Measurements from ENCODE around the gene RAB27A.
"Not testable (repeated sequence)": the region's sequence is repeated elsewhere in the genome, so short reads cannot be mapped to it uniquely, and the experiment has no call there.

Gene RAB27A

DNA sequence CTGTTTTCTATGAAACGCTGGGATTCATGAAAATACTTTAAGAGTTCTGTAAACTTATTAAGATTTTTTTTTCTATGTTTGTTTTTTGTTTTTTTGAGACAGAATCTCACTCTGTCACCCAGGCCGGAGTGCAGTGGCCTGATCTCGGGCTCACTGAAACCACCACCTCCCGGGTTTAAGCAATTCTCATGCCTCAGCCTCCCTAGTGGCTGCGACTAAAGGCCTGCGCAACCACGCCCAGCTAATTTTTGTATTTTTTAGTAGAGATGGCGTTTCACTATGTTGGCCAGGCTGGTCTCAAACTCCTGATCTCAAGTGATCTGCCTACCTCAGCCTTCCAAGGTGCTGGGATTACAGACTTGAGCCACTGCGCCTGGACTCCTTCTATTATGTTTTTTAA lies 39.7 kb downstream of the RAB27A start:
- not testable (repeated sequence) for DNase-seq

DNA sequence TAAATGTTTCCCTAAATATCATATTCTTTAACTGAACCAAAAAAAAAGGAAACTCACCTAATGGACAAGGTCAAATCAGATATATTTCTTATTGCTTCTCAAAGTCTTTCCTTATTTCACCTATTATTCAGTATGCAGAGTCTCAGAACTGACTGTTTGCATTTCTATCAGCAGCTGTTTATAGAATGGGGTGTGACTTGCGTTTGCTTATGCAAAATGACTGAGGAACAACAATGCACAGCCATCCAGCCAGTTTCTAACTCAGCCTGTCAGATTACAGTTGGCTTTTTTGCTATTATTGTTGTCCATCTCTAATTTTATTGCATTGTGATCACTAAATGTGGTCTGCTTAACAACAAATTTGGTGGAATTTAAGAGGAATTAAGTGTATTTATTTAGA lies 40.7 kb downstream of the RAB27A start:
- DNase-seq: no peak

DNA sequence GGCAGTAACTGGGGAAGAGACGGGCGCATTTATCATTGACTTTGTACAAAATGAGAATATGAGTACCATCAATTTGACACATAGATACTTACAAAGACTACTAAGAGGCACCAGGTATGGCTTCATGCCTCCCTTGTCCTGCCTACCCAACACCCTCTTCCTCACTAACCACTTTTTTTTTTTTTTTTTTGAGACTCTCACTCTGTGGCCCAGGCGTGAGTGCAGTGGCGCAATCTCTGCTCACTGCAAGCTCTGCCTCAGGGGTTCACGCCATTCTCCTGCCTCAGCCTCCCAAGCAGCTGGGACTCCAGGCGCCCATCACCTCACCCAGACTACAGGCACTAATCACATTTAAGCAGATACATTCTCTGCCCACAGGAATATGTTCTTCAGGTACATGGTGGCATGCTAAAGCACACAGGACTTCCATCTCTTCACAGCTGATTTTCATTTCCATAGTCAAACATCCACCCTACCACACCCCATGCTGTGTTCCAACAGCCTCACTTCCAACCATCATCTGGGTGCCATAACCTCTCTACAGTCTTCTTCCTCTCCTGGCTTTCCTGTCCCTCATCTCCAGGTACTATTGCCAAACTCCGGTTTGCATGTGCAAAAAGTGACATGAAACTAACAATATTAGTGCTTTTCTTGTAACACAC lies 41.7 kb downstream of the RAB27A start:
- no peak for DNase-seq

DNA sequence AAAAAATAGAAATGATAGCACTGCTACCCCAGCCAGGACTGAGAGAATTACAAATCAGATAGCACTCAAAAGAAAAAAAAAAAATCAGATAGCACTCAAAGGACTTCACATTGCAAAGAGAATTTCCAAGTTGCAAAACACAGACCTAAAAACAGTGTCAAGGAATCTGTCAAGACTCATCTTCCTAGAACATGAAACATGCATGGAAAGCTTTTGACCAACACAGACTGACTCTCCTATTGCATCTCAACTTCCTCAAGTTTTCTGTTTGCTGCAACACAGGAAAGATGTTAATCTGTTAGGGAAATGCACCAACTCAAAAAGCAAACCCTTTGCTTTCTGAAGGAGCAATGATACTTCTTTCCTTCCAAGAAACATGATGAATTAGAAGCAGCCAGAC lies 42.3 kb downstream of the RAB27A start:
- no peak for DNase-seq

DNA sequence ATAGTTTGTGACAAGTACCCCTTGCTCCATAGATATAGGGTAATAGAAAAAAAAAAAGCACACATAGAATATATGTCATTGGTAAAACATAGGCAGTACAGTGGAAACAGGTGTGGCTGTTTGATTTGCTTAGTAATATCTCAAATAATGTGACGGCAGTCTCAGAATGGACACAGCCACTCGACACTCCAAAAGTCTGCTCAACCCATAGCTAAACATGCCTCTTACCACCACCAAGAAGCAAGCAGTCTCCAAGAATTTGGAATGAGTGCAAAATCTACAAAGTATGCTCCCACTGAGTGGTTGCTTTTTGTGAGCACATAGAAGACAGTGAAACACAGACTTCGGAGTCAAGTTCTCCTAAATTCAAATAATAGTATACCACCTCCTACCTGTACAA lies 43.0 kb downstream of the RAB27A start:
- no peak for DNase-seq

DNA sequence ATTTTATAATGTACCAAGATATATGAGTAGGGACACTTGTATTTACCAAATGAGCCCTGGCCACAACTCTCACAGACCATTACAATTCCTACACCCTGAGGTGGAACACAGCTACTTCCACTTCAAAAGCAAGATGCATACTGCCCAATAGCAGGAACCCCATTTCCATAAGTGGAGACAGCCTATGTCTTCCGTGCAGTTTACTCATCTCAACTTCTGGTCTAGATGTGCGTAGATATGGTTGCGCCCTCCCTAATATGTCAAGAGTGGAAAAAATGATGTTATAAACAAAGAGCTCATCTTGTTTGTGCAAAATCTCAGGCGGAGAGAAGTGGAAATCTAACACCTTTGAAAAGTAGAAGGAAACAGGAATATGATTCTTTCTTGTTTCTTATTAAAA lies 44.6 kb downstream of the RAB27A start:
- DNase-seq: no peak

DNA sequence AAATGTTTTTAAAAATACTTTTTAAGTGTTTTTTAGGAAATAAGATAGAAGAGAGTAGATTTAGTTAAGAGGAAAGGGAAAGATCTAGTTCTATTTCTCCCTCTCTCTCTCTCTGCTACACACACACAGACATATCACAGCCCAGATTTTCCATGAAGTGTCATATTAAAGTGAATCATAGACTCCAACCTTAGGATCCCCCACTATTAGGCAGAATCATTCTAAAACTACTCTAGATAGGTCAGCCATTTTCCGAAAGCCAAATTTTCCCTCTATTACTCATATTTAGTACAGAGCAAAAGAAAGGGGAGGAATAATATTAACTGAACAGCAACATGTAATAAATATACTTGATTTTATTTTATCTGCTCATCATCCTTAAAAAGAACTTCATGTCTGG lies 47.7 kb downstream of the RAB27A start:
- DNase-seq: no peak

DNA sequence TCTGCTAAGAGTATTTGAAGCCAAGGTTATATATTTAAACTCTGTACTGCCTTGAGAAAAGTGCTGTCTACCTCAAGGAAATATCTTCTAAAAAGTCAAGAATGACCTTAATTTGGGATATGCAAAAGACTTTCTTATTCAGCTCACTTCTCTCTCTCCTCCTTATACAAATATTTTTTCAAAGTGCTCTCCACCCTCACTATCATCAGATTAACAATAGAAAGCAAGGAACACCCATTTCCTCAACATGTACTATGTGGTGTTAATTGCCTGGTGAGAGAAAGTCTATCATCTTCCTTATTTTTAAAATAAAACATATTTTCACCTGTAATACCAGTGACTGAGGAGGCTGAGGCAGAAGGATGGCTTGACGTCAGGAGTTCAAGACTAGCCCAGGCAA lies 48.4 kb downstream of the RAB27A start:
- DNase-seq: no peak

DNA sequence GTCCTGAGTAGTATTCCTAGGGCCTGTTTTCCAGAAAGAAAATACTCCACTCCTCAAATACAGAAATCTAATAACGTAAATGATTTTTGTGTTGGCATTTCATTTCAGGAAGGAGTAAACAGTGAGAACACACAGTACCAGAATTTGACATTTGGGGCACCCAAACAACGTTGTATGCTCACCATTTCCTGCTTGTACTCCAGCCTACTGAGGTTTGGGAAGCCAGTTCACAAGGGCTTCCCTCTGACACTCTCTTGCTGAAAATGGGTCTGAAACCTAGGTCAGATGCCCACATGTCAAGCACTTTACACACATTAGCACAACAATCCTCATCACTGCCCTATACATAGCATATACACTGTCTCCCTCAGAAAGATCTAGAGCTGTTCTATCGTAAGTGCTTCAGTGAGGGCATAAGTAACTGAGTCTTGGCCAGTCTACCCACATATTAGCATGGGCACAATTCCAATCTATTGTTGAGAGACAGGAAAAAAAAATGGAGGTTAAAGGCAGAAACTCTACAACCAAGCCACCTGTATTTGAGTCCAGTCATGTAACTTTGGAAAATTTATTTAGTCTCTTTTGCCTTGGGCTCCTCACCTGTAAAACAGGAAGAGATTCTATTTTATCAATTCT lies 49.4 kb downstream of the RAB27A start:
- no peak for DNase-seq

DNA sequence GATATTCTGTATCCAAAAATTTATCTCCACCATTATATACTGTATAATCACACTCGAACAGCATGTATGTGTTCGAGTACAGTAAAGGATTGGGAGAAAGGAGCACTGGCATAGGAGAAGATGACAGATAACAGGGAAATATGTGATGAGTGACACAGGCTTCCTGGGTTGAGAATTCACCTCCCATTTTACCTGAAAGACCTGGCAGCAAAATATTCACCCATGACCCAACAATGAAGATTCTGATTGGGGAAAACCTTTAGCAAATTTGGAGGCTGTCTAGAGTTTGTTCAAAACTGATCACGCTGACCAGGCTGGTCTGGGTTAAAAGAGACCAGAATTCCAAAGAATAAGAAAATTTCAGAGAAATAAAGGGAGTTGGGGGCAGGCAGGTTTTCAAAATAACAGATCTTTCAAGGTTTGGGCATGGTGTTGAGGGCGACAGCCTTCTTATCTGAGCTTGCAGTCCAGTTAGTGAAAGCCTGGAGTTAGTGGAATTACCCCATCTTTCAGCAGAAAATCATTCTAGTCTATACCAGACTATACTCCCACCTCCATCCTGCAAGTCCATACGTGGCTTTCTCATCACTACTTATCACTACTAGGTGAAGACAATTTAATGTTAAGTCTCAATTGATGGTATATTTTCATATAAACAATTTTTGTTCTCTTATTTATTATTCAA lies 50.0 kb downstream of the RAB27A start:
- no peak for DNase-seq

DNA sequence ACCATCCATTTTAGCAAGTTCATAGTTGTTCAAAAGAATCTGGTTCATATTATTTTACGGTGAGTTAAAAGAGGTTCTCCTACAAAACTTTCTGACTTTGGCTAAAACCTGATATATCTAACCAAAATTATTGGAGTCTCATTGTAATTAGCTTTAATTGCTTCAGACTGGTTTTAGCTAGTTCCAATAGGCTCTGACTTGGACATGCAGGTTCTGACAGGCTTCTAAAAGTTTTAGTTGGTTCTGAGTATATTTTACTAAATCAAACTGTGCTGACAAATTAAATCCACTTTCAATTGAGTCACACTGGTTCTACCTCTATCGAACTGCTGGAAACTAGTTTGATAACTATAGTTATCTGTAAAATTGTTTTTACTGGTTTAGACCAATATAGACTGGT lies 50.7 kb downstream of the RAB27A start:
- no peak for DNase-seq

DNA sequence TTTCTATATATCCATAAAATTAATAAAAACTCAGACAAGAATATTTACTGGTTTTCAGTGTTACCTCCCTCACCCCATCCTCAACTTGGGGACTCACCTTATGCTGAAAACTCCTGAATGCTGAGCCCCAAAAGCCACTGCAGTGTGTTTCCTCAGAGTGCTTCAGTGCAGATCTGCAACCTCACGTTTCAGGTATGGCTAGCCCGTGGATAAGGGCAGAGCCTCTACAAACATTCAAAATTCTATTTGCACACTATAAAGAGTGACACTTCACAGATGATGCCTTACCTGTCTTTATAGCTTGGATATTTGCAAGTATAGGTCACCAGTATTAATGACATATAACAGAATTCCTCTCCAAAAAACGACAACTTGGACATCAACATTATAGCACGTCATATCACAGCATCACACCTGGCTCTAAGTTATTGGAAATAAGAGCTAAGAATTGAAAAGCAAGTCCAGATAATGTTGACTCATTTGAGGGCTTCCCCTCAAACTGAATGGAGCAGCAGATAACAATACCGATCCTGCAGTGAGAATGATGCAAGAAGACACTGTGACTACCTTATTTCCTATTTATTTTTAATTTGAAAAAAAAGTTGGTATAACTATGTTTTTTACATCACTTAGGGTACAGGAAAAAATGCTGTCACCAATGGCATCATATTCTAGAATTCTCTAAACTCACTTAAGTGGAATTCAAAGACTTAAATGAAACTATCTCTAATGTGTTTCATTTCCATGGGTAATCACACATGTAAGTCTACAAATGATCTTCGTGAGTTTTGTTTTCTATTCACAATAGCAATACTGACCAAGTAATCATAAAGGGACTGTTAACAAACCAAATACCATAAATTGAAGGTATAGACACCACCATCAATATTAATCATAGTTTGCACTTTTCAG lies 52.1 kb downstream of the RAB27A start:
- DNase-seq: no peak

DNA sequence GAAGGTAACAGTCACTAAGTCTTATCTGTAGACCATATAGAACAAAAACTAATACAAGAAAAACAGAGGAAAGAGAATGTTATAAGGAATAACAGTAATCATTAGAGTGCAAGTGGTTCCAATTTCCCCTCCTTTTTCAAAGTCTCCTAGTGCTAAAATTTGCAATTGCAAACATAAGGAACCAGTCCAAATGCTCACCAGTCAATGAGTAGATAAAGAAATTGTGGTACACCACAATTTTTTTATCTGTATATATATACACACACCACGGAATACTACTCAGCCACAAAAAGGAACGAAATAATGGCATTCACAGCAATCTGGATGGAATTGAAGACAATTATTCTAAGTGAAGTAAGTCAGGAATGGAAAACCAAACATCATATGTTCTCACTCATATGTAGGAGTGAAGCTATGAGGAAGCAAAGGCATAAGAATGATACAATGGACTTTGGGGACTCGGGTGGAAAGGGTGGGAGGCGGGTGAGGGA lies 54.0 kb downstream of the RAB27A start:
- no peak for DNase-seq

DNA sequence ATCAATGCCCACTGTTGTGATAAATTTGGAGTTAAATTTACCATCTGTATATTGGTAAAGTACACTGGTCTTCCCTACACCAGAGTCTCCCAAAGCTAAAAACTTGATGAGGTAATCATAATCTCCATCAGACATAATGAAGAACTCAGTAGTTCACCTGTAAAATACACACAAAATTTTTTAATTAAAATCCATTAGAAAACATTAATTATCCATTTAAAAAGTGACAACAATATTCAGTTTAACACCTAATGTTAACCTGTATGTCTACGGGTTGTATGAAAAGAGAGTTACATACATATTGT lies 54.9 kb downstream of the RAB27A start:
- no peak for DNase-seq

DNA sequence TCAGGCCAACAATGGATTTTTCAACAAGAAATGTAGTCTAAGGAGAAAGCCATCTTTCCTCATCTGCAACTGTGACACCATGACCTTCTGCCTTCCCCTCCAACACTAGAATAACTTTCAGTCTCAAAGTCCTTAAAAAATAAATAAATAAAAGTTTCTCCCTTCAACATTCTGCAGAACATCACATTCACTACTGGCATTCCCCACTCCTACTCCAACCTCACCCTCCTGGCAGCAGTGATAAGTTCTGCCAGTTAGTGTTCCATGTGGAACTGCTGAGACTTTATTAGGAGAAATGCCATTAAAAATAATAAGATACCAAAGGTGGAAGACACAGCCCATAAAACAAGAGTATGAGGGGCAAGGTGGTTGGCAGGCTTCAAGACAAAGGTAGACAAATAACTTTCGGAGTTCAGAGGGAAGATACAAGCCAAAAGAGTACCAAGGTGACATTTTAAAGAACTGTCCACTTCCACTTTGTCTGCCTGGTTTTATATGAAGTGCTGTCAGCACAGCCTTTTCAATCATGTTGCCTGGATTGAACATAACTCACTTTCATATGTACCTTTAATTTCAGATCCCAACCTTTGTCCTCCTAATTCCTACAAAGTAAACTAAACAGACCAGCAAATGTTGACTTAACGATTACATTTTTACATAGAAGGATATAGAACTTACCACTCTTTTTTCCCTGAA lies 55.4 kb downstream of the RAB27A start:
- DNase-seq: no peak

DNA sequence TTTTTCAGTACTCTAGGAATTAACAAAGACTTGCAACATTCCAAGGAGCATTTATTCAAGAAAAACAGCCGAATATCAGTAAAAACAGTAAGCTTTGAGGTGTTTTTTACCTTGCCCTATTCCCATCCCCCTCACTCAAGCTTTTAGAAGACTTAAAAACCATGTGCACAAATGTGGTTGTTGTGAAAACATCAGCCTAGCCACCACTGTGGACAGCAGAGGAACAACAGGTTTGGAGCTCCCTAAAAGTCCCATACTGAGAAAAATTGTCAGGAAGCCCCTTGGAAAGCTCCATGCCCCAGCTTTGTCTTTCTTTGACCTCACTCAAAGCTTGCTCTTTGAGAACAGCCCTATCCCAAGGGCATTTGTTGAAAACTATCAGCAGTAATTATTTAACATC lies 58.2 kb downstream of the RAB27A start:
- no peak for DNase-seq

DNA sequence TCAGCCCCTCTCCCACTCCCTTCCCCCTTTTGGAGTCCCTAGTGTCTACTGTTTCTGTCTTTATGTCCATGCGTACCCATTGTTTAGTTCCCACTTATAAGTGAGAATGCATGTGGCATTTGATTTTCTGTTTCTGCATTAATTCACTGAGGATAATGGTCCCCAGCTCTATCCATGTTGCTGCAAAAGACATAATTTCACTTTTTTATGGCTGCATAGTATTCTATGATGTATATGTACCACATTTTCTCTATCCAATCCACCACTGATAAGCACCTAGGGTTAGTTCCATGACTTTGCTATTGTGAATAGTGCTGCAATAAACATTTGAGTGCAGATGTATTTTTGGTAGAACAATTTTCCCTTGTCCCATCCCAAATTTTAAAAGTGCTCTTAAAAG lies 58.7 kb downstream of the RAB27A start:
- DNase-seq: no peak

DNA sequence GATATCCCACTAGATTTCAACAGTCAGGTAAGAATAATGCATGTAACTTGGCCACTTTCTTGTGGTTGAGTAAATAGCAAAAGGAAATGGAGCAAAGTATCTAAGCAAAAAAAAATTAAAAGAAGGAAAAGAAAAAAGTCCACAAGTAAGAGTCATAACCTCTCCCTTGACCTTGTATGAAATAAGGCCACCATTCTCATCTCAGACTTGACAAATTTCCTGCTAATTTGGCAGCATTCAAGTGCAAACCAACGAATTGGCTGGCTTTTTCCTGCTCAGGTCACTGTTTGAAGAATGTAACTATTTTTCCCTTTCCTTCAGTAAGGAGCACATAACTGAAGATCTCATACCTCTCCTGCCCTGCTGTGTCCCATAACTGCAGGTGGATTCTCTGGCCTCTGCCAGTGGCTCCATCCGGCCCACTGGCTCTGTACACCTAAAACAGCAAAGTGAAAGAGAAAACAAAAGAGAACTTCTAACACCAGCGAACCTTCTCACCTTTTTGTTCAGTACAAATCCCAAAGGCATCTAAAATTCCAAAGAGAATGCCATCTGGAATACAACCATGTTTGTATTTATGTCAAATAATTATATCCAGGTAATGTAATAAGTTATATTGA lies 59.5 kb downstream of the RAB27A start:
- DNase-seq: no peak

DNA sequence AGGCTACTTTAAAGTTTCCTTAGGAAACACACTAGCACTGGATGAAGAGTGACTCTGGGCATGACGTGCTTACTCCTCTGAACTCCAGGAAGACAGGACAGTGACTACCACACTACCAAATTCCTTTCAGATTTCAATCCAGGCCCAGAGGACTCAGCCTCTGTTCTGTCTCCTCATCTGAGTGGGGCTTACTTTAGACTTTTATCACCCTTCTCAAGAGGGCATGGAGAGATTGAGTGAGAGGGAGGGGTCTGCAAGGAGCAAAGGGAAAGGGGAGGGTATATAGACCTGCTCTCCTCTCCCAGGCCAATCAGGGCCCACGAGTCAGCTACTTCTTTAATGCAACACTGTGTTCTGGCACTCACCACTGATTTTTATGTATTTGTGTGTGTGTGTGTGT lies 63.5 kb downstream of the RAB27A start:
- DNase-seq: no peak

DNA sequence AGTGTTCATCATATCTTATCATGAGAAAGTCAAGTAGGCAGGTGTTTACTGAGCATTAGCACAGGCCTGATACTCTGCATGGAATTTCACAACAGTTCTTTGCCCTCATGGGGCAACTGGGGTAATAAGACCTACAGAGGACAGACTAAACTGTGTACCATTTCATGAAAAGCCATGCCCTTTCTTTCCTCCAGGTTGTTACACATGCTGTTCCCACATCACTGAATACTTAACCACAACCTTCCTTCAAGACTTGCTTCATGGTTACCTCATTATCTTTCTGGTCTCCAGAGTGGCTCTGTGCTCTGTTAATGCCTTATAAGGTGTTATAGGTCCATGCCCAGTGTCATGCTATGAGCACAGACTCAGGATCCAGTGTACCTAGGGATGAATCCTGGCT lies 64.7 kb downstream of the RAB27A start:
- no peak for DNase-seq

DNA sequence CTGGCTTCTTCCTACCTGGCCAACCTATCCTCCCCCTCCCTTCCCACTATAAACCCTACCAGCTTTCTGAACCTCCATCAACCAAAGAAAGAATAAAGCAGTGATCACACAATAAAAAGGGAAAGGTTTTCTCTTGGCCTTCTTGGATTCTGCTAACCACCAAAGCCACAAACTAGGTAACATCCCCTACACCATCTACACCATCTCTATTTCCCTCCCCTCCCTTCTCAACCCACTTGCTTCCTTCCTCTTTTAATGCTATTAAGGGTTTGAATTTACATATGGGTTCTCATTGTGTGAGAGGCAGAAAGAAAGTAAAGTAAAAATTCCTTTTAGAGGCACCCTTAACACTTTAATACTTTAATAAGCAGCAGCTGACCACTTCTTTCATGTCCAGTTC lies 67.0 kb downstream of the RAB27A start:
- DNase-seq: no peak
